Measurements from ENCODE around the gene KAT6B.
A peak's percentile ranks its signal among the peaks of the same experiment; 100 is the strongest.

The KAT6B gene

DNA sequence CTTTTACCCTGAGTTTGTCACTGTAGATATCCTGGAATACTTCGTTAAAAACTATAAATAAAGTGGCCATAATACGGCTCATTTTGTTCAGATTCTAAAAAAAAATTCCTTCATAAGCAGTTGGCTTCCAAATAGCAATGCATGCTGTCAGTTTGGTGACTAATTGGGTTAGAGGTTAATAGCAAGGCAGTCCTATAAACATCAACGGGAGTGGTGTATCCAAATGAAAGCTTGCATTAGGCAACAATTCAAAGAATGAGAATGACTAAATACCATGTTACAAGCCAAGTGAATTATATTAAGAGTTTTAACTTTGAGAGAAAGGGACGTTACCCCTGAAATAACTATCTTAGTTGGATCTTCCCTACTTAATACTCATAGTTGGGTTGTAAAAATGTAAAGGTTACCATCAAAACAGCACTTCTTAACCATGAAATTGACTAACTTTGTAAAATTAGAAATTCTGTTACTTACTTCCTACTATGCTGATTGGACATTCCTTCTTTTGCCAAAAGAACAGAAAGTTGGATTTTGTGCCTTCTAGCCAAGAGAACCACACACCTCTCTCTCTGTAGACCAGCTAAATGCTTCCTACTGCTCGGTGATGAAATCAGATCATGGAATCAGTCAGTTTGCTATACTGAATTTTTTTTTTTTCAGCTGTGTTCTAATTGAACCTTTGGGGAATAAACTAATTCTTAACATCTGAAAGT, 98.0 kb downstream of the KAT6B start:
- DNase-seq, result peak; percentile 94

DNA sequence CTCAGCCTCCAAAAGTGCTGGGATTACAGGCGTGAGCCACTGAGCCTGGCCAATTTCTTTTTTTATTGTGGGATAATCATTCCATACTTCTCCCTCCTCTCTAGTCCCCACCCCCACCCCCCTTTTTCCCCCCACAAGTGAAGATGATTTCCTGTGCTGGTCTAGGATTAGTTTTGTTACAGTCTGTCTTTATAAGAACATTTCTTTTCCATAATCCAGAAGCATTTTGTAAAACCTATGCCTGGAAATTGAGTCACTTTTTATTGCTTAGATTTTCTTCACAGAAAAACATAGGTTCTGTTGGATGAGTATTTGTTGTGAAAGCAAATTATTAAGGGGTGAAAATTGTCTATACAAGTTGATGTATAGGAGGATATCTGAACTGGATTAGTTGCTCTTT, 98.9 kb downstream of the KAT6B start:
- no peak for DNase-seq

DNA sequence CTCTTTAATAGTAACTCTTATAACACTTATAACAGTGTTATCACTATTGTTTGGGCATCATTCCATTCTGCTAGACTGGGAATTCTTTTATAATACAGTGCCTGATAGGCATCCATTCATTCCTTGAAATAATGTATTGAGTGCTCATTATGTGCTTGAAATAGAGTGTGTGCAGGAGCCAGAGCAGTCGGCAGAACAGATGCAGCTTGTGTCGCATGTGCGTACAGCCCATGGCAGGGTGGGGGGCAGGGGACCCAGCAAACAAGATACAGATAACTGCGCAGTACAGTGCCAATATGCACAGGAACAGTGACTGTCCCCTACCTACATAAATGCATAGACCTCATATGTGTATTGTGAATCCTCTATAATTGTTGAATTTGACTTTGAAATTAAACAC, 99.3 kb downstream of the KAT6B start:
- no peak for DNase-seq

DNA sequence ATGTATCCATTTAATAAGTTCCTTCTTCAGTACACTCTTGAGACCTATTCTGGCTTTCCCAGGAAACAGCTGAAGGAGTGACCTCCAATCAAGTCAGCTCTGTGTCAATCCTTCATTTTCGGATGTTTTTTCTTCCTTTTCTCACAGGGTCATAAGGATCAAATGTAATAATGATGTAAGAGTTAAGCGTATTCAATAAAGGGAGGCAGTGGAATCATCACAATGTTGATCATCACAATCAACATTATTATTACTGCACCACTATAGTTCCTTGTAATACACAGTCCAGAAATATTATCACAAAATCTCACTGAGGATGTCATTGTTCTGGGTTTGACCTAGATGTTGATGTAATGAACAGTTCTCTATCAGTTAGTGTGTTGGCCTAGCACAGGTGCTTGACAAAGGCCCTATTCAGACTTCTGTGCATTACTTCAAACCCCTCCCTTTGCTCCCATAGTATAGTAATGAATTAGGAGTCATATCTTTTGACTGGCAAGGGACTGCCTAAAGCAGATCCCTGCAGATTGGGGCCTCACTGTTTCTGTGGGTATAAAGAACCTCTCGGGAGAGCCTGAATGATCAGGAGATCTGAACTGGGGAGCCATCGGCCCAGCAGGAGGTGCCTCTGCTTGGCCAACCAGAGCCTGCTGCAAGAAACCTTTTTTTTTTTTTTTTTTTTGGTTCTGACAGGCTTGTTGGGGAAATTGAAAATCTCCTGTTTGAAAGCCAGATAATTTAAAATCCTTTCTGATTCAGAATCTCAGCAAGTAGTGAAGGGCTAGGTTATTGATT, 100.6 kb downstream of the KAT6B start:
- DNase-seq, result no peak

DNA sequence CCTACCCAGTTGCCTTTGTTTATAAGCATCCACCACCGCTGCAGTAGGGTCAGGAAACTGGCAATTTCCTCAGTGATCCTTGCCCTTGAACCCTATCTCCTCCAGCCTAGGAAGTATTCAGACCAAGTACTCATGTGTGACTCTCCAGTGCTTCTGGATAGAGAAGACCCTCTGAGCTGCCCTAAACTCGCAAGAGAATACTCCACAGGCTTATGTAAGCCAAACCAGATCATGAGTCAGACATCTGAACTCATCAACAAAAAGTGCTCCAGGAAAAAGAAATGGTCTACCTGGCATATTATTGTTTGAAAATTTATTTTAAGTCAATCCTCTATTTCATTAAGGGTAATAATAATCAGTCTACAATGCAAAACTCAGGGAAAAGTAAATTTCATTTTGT, 101.3 kb downstream of the KAT6B start:
- peak; percentile 43 for DNase-seq

DNA sequence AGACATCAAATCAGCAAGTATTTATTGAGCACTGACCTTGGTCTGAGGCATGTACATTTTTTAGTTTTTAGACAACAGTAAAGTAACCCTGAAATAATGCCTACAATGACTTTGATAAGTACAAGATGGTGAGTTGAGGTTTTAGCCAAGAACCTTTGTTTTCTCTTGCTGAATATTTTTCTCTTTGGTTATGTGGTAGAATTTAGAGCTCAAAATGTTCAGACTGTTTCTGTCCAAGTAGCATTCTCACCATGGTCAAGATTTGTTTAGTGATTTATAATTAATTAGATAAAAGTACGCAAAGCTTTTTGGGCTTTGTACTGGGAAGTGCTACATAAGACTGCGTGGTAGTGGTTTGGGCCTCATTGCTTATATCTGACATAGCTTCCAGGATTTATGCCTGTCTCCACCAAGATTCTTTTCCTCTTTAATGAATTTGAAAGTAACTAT, 102.4 kb downstream of the KAT6B start:
- DNase-seq, result peak; percentile 67

DNA sequence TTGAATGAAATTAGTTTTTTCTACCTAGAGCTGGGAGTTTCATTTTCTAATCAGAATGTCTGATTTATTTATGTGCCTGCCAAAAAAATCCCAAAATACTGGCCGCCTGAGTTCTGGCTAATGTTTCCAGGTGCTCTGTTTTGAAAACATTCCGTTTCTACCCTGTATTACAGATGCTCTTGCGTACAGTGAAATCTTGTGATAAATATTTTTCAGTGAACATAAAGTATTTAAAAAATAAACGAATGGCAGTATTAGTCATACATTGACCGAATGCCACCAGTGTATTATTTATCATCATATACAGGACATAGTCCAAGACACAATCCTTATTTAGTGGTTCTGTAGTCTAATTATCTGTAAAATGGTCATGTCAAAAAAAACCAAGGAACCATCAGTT, 102.8 kb downstream of the KAT6B start:
- DNase-seq, result no peak

DNA sequence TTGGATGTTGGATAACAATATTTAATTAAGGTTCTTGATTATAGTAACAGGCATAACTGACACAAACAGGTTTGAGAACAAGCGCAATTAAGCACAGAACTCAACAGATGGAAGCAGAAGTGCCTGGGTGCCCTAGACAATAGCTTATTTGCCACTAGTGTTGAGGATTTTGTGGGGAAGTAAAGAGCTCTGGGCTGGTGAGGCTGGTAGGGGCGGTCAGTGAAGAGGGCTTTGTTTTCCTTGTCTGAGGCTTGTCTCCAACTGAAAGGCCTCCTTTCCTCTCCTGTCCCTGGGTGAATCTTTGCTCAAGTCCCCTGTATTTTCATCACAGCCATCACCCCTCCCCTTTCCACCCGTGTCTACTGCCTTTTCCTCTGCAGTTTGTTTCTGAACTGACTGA, 104.6 kb downstream of the KAT6B start:
- no peak for DNase-seq

DNA sequence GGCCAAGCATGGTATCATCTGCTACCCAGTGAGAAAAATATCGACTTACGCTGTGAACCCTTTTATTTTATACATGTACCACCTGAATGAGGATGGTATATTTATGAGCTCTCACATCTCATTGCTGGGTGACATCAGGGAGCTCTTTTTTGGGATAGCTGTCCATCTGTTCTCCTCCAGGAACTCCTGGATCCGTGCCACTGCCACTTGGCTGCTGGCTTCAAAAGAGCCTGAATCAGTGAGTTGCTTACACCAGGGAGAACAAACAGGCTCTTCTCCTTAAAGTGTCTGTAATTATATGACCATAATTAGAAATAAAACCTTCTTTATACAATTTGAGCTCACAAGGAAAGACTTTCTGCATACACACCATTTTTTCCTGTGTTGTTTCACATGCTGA, 106.2 kb downstream of the KAT6B start:
- DNase-seq, result no peak

DNA sequence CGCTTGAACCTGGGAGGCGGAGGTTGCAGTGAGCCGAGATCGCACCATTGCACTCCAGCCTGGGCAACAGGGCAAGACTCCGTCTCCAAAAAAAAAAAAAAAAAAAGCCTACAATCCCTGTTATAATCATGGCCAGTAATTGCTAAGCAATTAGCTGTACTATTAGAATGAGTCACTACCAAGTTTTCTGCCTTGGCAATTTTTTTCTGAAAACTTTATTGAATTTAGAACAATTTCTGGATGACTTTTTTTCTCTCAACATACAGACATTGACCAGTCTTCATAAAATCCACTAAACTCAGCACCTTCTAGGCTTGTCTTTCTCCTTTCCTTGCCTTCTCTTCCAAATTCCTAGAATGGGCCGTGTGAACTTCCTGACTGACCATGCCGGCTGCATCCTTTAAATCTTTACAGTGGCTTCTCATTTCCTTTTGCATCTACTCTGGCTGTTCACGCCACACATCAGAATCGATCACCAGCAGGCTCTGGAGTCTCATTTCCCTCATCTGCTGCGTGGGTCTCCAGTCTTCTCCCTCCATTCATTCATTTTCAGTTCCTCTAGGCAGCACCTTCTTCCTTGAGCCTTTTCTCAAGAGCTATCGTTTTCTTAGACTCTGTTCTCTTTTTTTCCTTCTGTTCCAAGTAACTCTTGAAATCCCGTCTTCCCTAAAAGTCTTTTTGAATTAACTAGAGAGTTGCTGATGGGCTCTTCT, 107.9 kb downstream of the KAT6B start:
- DNase-seq, result no peak

DNA sequence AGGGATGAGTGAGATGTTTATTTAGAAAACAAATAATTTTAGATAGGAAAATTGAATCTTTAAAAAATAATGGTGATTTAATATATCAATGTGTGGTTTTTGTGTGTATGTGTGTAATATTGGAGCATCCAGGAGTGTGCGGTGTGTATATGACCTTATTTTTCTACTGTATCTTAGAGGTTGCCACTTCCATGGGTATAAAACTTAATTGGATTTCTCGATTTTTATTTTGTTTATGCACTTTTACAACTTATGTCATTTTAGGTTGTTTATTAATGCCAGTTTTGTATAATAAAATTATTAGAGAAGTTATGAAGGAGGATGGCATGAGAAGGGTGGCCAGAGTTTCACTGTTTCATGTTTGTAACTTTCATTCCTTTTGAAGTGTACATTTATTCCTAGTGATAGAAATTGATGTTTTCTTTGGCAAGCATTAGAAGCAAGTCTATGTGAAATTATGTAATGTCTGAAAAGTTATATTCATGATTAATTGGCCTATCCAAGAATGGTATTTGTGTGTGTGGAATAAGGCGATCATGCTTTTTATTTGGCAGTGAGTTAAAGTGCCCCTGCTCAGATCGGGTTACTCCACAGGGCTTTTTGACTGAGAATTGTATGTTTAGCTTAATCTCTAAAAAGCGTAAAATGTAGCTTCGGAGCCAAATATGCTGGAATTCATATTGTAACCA, 110.3 kb downstream of the KAT6B start:
- DNase-seq, result peak; percentile 75

DNA sequence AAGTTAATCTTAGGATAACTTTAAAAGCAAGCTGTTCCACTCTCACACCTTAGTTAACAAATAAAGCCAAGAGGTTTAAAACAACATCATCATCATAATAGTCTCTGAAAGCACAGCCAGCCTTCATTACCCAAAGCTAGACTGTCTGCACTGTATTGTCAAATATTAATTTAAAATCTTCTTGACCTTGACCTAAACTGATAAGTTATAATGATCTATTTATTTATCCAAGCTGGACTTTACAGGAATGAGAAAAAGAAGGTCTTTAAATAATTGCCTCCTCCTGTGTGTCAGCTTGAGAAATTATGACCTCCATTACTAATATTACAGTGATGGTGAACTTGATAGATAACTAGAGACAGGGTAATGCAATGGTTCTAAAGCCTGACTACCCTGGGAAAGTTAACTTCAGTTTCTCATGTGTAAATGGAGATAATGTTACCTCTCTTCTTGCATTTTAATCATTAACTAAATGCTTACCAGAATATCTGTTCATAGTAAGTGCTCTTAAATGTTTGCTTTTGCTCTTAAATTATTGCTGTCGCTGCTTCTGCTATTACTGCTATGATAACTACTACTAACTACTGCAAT, 111.0 kb downstream of the KAT6B start:
- DNase-seq, result no peak

DNA sequence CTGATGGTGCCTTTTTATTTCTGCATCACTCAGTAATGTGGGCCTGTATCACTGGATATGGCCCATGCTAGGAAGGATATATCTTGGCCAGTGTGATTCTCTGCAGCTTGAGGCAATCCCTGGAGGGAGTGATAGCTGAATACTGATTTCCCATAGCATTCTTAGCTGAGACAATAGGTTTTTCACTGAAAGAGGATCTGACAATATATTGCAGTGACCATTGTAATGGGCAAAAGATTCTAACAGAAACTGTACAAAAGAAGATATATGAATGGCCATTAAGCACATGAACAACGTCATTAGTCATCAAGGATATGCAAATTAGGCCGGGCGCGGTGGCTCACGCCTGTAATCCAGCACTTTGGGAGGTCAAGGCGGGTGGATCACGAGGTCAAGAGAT, 117.8 kb downstream of the KAT6B start:
- DNase-seq, result no peak

DNA sequence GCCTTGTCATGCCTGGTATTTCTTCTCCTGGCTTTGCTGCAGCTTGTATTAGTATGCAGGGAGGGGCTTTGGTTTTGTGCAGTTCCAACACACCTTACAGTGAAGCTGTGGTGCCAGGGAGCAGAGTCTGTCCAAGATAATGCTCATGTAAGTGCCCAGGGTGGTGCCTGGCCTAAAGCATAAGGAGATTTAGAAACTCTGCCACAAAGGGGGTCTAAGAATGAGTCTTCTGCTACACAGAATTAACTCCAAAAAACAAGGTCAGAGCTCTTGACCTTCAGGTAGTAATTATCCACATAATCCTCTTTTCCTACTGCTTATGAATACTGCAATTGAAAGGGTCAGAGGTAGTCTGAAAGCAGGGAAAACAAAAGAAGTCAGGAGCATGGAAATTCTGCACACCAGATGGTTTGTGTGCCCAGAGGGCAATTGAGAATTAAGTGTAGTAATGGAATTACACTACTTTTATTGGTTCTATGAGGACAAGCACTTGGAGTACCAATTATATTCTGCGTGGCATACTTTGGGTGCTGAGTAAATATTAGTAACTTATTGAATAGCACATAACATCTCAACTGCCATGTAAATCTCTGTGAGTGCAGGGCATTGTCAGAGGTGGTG, 121.5 kb downstream of the KAT6B start:
- DNase-seq, result no peak

DNA sequence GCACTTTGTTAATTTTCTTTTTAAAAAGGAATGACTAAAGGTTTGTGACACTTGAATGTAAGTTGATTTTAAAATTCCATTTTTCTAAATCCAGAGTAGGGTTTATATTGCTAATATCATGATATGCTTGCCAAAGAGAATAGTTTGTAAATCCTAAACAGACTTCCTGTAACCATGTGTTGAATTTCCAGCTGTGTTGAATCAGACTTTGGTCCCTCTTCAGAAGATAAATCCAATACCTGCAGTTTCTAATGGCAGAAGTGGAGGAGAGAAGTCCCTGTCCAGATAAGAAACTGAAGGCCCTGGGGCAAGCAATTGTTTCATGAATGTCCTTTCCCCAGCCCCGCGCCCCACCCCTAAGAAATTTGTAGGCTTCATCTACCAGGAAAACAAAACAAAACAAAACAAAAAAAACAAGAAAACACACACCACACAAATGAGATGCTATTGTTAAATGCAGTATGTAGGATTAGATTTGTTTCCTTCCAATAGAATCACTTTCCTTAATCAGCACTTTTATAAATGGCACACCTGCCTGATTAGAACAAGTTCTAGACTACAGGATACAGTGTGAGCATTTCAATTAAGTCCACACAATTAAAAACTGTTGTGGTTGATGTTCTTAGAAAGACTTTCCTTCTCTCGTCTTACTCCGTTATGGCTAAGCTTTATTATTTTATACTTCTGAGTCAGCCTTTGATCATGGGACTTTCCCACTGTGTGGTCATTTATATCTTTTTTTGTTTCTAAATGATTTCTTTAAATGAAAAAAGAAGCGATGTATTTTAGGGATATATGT, 122.8 kb downstream of the KAT6B start:
- no peak for DNase-seq

DNA sequence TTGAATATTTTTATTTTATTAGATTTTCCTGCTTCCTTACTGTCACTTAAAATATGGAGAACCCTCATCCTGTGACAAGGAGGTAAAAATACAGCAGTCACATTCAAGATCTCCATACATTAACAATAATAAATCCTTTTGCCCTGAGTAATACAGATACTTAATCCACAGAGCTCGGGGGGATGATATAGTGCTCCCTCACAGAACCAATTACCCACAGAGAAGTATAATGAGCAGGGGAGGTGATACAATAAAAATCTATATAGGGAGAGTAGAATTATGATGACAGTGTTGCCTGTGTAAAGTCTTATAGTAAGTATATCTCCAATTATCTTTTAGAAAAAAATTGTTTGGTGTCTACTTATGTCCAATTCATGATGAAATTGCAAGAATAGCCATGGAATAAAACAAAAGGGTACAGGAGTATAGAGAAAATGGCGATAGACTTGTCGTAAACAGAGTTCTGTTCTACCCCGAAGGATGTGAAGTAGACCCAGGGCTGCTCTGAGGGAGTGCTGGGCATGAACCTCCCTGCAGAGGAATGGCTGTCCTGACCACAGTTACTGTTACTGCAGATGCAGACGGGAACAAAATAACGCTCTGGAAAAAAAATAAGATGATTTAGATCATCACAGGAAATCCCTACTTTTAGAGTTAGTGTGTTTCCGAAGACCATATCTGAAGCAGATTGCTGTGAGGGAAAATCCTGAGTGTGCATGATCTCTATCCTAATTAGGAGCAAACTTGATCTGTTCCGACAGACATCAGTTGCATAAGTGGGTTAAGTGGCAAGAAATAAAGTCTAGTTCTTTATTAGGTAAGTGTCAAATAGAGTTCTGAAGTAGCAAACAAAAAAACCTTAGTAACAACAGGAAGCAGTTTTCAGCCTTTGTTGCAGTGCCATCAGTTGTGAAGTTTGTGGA, 123.7 kb downstream of the KAT6B start:
- DNase-seq, result no peak

DNA sequence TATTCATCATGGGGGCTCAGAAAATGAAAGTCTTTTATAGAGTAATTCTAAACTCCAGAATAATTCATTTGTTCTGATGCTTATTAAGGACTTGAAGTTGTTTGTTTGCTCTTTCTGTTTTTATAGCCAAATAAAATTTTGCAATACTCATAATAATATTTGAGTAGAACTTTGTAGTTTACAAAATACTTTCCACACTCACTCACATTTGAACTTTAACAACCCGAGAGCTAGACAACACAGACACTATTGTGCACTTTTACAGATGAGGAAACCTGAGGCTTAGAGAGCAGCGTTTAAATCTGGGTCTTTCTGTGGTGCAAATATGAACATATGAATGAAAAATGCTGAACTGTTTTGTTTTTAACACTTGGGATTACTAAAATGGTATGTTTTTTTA, 126.8 kb downstream of the KAT6B start:
- no peak for DNase-seq

DNA sequence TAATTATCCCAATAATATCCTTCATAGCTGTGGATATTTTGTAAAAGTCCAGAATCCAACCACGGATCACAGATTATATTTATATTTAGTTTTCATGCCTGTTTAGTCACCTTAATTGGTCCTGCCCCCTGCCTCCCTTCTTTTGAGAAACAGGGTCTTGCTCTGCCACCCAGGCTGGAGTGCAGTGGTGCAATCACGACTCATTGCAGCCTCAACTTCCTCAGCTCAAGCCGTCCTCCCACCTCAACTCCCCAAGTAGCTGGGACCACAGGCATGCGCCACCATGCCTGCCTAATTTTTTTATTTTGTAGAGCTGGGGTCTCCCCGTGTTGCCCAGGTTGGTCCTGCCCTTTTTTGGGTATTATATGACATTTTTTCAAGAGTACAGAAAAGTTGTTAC, 129.4 kb downstream of the KAT6B start:
- DNase-seq, result peak; percentile 23

DNA sequence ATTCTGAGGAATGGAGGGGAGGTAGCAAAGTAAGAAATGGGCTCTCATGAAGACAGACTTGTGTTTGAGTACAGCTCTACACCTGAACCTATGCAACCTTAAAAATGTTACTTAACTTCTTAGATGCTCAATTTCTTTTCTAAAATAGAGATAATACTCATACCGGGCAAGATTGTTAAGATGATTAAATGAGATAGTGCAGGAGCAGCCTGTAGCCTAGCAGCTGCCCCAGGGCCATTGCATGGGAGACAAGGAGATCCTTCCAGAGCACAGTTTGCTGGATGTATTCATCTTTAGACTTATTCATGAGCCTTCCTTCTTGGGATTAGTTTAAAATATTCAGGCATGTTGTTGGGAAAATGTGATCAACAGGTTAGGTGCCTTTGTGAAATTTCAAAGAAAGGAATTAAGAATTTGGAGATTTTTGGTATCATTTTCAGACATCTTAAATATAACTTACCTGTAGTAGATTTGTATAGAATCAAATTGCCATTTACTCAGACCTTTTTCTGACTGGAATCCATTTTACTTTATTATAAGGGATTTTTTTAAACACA, 130.2 kb downstream of the KAT6B start:
- DNase-seq, result no peak

Data from fibroblast of upper back skin (primary cell).